A549 (cell line): ENCODE results near the gene PLEKHA5.

Experiments used
- CTCF ChIP-seq: fragments of >200 bp; sonication (Bioruptor Twin); formaldehyde crosslinking; IDR thresholded peaks from 3 replicates; pipeline ENCODE4 v1.5.1; 2016
- EP300 ChIP-seq, 2 experiments: fragments of >200 bp; sonication (Bioruptor Twin); formaldehyde crosslinking; IDR thresholded peaks; 2 replicates in 1 of 2; 3 replicates in 1 of 2; pipeline ENCODE4 v1.6.1; 2016 to 2017
- HMGXB4 ChIP-seq: fragments of 250-450 bp; sonication (Bioruptor Pico); IDR thresholded peaks from 2 replicates; pipeline ENCODE4 v1.5.0; 2021; ENCODE audit warnings: mild to moderate bottlenecking, moderate library complexity, borderline replicate concordance
- MAX ChIP-seq: IDR thresholded peaks from 2 replicates; pipeline ENCODE4 v1.6.1; 2012
- POLR2A ChIP-seq: IDR thresholded peaks from 2 replicates; pipeline ENCODE4 v1.6.1; 2012; ENCODE audit warnings: mild to moderate bottlenecking, low read length
- RCOR1 ChIP-seq: fragments of 150-350 bp; IDR thresholded peaks from 2 replicates; pipeline ENCODE4 v1.6.1; 2014; ENCODE audit warnings: antibody characterized with exemption, low read length, low read depth
- SMC3 ChIP-seq: fragments of >200 bp; sonication (Bioruptor Twin); formaldehyde crosslinking; IDR thresholded peaks from 3 replicates; pipeline ENCODE4 v1.6.1; 2018; ENCODE audit warnings: inconsistent platforms
- SREBF2 ChIP-seq: fragments of 450-650 bp; IDR thresholded peaks from 2 replicates; pipeline ENCODE4 v1.6.1; 2014; ENCODE audit warnings: mild to moderate bottlenecking, moderate library complexity

GRCh38 chr12:19120795-19121194, 8.7 kb upstream of the PLEKHA5 start:
- no peak for TF ChIP-seq HMGXB4 (CRISPR knock-in tag)
- TF ChIP-seq EP300 (IDR thresholded peaks at IDR 0.05) = no peak
- no peak for TF ChIP-seq RCOR1
- TF ChIP-seq SREBF2 = no peak
- no peak for TF ChIP-seq POLR2A
- no peak for TF ChIP-seq CTCF
- no peak for TF ChIP-seq SMC3
- TF ChIP-seq MAX = no peak
